Spleen (tissue), 7 donors: ENCODE results near the gene MORC1.

Experiments
- POLR2A ChIP-seq, 3 donors: fragments of 450-650 bp; IDR thresholded peaks; one replicate each; pipeline ENCODE4 v1.5.1; 2017; ENCODE audit warnings: antibody characterized with exemption in 3 of 3, mild to moderate bottlenecking in 1 of 3
- POLR2AphosphoS5 ChIP-seq, 3 donors: sonication (generic); formaldehyde crosslinking; IDR thresholded peaks; one replicate each; pipeline ENCODE4 v1.5.1; 2017; ENCODE audit warnings: antibody characterized with exemption in 3 of 3
- TF ChIP-seq, protein P1 (sequence below), 11 experiments: fragments of 200-600 bp in 7 of 11; fragments of 450-650 bp in 4 of 11; sonication (generic) in 4 of 11; IDR thresholded peaks in 8 of 11; conservative IDR thresholded peaks in 3 of 11; 1 replicate in 7 of 11; 2 replicates in 4 of 11; pipeline versions ENCODE4 v1.4.0 to v1.8.0; 2016 to 2021; ENCODE audit warnings: antibody characterized with exemption in 11 of 11, inconsistent platforms in 4 of 11, mild to moderate bottlenecking in 1 of 11
- donor health status: DM: no; HTN: no; CAD: no; lungs with moderate emphysema.
- donor health status: DM: no; HTN: no; CAD: no.
- donor health status: DM: no; HTN: no; CAD: no.

DNA sequence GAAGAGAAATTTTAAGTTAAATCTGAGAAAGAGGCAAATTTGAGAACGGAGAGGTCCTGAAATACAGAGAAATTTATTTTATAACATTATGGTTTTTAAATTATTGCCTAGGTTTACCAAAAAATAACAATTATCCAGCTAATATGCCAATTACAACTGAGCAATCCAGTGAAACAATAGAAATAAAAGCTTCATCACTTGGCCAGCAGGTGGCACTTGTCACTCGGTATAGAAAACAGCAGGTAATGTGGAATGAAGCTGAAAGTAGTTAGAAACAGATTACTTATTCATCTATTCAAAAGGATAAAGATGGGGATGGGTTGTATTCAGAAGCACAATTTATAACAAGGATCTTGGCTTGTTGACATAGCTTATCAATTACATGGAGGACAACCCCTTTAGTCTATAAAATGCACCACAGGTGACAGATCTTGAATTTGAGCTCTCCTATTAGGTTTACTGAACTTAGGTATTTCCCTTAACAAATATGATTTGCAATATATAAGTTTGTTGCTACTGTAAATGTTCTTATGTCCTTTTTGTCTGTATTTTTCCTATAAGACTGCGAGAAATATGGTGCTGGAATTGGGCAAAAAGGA is 94.2 kb downstream of the MORC1 start:
- TF ChIP-seq POLR2A (IDR thresholded peaks at IDR 0.05) (no peak), POLR2AphosphoS5 (IDR thresholded peaks at IDR 0.05) (no peak)
- TF ChIP-seq, protein P1, sequence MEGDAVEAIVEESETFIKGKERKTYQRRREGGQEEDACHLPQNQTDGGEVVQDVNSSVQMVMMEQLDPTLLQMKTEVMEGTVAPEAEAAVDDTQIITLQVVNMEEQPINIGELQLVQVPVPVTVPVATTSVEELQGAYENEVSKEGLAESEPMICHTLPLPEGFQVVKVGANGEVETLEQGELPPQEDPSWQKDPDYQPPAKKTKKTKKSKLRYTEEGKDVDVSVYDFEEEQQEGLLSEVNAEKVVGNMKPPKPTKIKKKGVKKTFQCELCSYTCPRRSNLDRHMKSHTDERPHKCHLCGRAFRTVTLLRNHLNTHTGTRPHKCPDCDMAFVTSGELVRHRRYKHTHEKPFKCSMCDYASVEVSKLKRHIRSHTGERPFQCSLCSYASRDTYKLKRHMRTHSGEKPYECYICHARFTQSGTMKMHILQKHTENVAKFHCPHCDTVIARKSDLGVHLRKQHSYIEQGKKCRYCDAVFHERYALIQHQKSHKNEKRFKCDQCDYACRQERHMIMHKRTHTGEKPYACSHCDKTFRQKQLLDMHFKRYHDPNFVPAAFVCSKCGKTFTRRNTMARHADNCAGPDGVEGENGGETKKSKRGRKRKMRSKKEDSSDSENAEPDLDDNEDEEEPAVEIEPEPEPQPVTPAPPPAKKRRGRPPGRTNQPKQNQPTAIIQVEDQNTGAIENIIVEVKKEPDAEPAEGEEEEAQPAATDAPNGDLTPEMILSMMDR (IDR thresholded peaks at IDR 0.05 in 8 of 11, conservative IDR thresholded peaks at IDR 0.05 in 3 of 11): peak in 7 of 11 experiments; percentile 40 to 71 (median 63)
